HG02852 (cell line): ENCODE results near the gene MED27.

Experiments
- ATAC-seq: cut with Tn5 transposase; IDR thresholded peaks from one replicate; pipeline ENCODE4 v1.9.1; 2021; ENCODE audit warnings: mild to moderate bottlenecking, moderate library complexity; ENCODE audit not compliant: unreplicated experiment

The MED27 gene

GRCh38 chr9:132079391-132080091, at the start of gene MED27:
MED27 (minus strand) TSS chr9:132079867; CDS start chr9:132079844, 23 bp downstream.
- ATAC-seq: peak; percentile 94

GRCh38 chr9:132127888-132128534, 48.3 kb upstream of the MED27 start:
- no peak for ATAC-seq

GRCh38 chr9:132126680-132127236, 47.1 kb upstream of the MED27 start:
- ATAC-seq: no peak

GRCh38 chr9:132125944-132126679, 46.4 kb upstream of the MED27 start:
- ATAC-seq: no peak

- ATAC-seq: no peak
Measured at GRCh38 chr9:132125361-132125760, 45.7 kb upstream of the MED27 start.

- no peak for ATAC-seq
Measured at GRCh38 chr9:132124800-132125199, 45.1 kb upstream of the MED27 start.

- ATAC-seq: no peak
Measured at GRCh38 chr9:132121021-132121420, 41.4 kb upstream of the MED27 start.

- no peak for ATAC-seq
Measured at GRCh38 chr9:132117694-132118093, 38.0 kb upstream of the MED27 start.

GRCh38 chr9:132116583-132116982, 36.9 kb upstream of the MED27 start:
- no peak for ATAC-seq

- ATAC-seq: no peak
Measured at GRCh38 chr9:132114102-132114707, 34.5 kb upstream of the MED27 start.

GRCh38 chr9:132109291-132109690, 29.6 kb upstream of the MED27 start:
- no peak for ATAC-seq

- ATAC-seq: no peak
Measured at GRCh38 chr9:132108728-132109127, 29.1 kb upstream of the MED27 start.

GRCh38 chr9:132099741-132100407, 20.2 kb upstream of the MED27 start:
- ATAC-seq: no peak

GRCh38 chr9:132099167-132099566, 19.5 kb upstream of the MED27 start:
- ATAC-seq: no peak

- ATAC-seq: no peak
Measured at GRCh38 chr9:132094314-132094791, 14.7 kb upstream of the MED27 start.

- no peak for ATAC-seq
Measured at GRCh38 chr9:132090771-132091170, 11.1 kb upstream of the MED27 start.

- no peak for ATAC-seq
Measured at GRCh38 chr9:132087438-132088030, 7.9 kb upstream of the MED27 start.

- no peak for ATAC-seq
Measured at GRCh38 chr9:132082188-132082587, 2.5 kb upstream of the MED27 start.

- peak; percentile 14 for ATAC-seq
Measured at GRCh38 chr9:132078699-132079356, 839 bp downstream of the MED27 start.
